Stimulated activated CD4-positive, alpha-beta T cell treated with anti-CD3 and anti-CD28 coated beads, Interleukin-4, amount 100 ng/mL, for 48 hours (primary cell): ENCODE measurements around the gene TUB.
A peak's percentile ranks its signal among the peaks of the same experiment; 100 is the strongest.

Experiments
- DNase-seq, 2 donors: peaks; one replicate each; pipeline ENCODE4 v3.0.0-alpha.2; 2020; ENCODE audit warnings: low read depth in 2 of 2

The TUB gene

DNA sequence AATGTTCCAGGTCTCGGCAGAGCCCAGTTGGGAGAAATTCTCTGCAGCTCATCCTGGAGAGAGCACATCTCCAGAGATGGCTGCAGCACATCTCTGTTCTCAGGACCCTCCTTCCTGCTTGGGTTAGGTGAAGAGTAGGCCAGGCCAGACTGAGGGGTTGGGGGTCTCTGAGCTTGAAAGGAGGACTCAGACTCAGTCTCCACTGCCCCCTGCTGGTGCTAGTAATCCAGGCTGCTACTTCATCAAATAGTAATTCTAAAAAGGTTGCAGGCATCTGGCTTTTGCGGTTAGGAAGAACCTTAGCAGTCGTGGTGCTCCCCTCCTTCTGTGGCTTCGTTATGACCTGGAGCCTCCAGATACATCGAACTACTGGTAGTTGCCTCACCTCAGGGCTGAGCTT lies 9.7 kb downstream of the TUB start:
- peak; percentile 7 to 21 for DNase-seq

DNA sequence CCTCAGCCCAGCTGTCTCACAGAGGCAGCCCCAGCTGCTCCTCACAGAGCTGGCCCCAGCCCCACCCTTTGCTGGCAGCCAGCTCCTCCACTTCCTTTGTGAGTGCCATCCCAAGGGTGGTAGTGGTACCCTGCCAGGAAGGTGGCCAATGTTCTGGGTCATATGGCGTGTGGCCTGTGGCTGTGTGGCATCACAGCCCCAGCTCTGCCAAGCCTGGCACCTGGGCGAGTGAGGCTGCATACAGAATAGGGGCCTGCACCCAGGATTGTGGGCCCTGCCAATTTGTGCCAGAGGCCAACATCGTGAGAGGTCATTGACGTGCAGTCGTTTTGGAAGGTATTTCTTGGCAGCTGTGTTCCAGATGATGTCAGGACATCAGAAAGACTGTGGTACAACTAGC lies 10.7 kb downstream of the TUB start:
- no peak for DNase-seq

DNA sequence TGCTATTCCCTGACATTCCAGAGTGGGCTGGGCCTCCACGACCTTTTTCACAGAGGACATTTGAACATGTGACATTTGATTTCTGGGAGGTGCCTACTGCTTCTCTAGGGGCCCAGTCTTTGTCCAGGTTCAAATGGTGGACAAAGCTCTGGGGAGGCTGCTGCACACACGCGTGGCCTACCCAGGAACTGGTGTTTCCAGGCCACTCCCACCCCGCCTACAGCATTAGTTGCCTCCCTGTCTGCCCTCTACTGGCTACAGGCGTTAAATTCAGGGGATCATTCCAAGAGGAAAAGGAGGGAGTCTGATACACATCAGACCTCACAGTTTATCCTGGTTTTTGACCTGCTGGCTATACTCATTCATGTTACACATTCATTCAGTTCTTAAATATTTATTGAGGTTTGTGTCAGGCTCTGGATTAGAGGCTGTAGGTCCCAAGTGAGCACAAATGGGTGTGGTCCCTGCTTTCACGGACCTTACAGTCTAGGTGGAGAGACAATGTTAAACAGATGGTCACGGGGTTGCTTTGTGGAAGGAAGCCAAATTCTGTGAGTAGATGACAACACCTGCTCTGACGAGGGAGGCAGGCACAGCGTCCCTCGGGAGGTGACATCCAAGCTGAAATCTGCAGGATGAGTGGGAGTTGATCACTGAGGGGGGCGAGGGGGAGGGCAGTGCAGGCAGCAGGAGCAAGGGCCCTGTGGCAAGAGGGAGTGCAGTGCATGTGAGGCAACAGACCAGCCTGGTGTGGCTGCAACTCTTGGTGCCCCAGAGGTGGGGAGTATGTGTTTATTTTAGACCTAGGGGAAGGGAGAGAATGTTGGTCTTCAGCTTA lies 11.8 kb downstream of the TUB start:
- peak; percentile 30 to 57 for DNase-seq

DNA sequence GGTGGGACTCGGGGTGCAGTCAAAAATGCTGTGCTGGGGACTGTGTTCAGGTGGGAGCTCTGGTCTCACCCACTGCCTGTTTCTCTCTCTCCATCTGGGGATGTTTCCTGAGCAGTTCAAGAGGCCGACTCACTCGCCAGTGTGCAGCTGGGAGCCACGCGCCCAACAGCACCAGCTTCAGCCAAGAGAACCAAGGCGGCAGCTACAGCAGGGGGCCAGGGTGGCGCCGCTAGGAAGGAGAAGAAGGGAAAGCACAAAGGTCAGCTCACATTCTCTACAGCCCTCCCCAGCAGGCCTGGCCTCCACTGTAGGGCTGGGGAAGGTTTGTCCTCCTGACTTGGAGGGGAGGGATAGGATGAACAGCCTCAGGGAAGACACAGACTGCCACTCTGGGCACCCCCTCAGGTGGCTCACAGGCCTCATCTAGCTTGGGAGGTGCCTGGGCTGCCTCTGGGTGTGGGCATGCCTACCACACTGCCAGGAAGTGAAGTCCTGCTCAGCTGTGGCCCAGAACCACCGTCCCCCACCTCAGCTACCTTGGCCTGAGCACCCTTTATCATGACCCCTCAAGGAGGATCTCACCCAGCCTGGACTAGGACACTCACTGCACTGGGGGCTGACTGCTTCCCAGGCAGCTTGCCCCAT lies 13.0 kb downstream of the TUB start:
- no peak for DNase-seq

DNA sequence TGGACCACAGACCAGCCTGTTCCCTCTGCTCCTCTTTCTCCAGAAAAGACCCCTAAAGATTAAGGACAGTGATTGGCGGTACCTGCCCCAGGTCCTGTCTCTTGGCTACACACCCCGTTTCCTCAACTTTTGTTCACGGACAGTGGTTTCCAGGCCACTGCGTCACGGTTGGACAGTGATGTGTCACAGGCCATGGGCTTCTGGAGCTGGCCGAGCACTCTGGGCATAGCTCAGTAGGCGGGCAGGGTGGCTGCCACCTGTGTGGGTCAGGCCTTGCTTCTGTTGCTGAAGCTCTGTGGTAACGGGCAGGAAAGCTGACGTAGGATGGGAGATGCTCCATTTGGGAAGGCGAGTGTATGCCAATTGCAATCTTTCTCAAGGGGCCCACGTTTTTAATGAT lies 13.6 kb downstream of the TUB start:
- DNase-seq, result no peak

DNA sequence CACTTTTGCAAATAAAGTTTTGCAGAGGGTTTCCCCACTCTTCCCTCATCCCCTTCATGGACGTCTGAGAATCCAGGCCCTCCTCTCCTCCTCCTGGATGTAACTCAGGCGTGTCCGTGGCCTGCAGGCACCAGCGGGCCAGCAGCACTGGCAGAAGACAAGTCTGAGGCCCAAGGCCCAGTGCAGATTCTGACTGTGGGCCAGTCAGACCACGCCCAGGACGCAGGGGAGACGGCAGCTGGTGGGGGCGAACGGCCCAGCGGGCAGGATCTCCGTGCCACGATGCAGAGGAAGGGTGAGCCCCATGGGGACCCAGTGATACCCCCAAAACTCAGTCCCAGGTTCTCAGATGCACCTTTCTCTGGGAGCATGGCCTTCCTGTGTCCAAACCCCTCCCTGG lies 14.4 kb downstream of the TUB start:
- DNase-seq, result no peak

DNA sequence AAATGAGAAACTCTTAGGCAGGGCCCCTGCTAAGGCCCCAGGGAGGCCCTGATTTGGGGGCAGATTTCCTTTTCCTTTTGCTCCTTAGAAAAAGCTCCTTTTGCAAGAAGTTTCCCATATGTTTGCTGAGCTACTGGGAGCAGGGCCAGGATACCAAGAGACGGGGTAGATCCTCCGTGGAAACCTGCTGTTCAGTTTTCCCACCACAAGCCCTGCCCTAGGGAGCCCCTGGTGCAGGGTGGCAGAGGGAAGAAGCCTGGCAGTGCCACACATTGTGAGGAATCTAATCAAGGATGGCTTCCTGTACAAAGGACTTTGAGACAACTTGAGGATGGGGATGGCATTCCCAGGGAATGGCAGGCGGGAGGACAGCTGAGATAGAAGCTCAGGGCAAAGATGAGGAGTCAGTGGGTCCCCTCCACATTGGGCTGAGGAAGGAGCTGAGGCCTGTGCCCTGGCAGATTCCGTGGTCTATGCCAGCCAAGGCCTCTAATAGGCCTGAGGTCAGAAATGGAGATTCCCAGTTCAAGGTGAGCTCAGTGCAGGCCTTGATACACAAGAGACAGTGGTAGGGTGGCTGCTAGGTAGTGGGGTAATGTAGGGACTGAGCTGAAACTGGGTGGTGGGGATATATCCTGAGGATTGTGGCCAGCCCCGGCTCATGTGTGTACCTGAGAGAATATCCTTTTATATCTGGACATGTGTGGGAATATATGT lies 15.0 kb downstream of the TUB start:
- DNase-seq, result no peak

DNA sequence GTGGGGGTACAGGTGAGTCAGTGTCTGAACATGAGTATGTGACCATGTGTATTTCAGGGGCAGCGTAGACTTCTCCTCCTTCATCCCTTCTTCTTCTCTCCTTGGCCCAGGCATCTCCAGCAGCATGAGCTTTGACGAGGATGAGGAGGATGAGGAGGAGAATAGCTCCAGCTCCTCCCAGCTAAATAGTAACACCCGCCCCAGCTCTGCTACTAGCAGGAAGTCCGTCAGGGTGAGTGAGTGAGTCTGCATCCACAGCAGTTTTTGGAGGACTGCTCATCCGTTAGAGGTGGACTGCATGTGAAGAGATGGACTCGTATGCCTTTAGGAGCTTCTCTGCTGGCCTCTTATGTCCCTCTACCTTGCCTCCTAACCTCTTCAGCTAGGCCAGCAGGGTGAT lies 15.6 kb downstream of the TUB start:
- no peak for DNase-seq

DNA sequence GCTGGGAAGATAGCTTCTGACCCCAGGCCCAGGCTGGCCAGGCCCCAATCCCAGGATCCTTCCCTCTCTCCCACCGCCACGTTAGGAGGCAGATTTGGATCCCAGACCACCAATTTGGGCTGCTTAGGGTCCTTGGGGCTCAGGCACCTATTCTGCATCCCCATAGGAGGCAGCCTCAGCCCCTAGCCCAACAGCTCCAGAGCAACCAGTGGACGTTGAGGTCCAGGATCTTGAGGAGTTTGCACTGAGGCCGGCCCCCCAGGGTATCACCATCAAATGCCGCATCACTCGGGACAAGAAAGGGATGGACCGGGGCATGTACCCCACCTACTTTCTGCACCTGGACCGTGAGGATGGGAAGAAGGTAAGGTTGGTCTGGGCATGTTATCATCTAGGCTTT lies 16.1 kb downstream of the TUB start:
- no peak for DNase-seq

DNA sequence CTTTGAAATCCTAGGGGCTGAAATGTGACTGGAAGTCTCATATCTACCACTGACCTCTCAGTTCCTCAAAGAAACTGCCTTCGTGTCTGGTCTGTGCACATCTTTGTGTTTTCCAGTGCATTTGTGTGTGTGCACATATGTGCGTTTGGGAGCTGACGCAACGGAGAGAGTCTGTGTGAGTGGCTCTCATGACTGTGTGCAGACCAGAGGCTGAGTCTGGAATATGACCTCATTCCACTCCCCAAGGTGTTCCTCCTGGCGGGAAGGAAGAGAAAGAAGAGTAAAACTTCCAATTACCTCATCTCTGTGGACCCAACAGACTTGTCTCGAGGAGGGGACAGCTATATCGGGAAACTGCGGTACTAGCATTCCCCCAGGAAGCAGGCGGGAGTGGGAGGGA lies 16.5 kb downstream of the TUB start:
- no peak for DNase-seq

DNA sequence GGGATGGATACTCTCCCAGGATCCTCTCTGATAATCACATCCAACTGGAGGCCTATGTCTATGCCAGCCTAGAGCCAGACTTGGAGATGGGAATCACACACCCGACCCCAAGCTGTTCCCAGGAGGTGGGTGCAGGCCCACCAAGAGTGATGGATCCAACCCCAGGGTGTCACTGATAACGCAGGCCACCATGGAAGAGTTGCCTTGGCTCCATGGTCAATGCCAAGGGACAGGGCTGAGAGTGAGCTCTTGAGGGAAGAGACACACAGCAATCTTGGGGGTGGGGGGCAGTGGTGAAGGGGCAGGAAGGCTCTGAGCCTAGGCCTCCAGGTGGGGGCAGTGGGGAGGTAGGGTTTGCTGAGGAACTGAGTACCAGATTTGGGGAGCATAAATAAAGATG lies 16.9 kb downstream of the TUB start:
- no peak for DNase-seq

DNA sequence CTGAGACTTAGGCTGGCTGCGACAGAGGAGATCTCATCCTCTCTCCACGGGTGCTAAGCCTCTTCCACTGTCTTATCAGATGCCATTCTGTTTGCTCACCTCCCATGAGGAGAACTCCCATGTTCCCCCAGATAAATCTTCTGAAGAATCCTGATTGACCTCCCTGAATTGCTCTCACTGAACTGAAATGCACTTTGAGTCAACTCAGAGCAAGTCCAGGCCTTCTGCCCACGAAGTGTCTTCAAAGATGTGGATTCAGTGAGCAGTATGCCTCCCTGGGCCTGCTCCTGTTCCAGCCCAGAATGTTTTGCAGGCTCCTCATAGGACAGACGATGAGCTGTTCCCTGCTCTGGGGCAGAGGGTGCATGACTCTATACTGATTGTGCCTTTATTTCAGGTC lies 17.4 kb downstream of the TUB start:
- no peak for DNase-seq

DNA sequence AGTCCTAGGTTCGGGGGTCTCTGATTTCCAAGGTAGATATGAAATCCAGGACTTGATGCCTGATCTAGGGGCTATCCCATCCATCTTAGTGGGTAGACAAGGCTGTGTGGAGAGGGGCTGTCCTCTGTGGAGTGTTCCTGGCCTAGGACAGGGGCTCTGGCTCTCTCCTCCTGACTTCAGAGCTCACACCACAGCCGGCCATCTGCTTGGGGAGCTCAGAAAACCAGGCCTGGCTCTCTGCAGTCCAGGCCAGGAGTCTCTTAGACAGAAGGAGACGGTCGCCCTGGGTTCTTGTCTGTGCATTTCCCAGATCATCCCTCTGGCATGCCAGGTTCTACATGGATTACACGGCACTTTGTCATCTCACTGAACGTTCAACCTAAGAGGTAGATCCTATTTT lies 17.9 kb downstream of the TUB start:
- DNase-seq, result no peak

DNA sequence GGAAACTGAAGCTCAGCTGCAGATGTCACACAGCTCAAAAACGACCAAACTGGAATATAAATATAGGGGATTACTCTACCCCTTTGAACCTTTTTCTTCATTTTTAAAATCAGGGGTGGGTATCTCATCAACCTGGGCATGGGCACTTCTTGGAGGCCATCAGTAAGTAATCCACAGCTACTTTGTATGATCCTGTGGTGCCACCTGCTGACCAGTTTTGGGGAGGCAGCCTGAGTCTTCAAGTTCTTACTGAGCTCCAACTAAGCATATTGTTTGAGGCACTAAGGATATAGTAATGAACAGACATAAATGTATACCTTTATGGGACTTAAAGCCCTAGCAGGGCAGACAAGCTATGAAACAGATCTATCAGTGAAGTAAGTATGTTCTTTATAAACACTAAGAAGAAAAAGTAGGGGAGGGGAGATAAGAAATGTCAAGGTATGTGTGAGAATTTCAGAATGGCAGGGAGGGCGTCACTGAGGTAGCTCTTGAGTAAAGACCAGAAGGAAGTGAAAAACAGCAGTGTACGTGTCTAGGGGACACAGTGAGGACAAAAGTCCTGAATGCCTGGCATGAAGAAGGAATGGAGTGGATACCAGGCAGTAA lies 18.4 kb downstream of the TUB start:
- DNase-seq, result peak; percentile 60 to 70

DNA sequence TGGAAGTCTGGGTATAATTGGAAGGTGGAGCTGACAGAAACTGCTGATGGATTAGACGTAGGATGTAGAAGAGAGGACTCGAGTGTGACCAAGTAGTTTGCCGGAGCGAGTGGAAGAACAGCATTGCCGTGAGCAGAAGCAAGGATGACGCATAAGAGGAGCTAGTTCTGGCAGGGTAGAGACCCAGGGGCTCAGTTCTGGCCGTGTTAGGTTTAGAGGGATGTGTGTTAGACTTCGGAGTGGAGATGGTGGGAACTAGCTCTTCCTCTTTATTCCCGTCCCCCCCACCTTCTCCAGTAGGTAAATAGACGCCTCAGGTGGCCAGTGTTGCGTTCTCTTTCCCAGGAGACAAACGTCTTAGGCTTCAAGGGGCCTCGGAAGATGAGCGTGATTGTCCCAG lies 19.1 kb downstream of the TUB start:
- no peak for DNase-seq

DNA sequence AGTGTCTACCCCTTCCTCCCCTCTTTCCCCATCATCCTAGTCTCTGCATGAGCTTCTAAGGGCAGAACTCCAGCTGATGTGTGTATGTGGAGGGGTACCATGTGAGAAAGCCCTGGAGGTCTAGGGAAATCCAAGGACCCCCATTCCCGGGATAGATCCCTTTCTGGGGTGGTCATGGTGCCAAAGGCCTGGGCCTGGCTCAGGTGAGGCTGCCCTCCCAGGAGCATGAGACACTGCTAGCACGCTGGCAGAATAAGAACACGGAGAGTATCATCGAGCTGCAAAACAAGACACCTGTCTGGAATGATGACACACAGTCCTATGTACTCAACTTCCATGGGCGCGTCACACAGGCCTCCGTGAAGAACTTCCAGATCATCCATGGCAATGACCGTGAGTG lies 19.6 kb downstream of the TUB start:
- no peak for DNase-seq

DNA sequence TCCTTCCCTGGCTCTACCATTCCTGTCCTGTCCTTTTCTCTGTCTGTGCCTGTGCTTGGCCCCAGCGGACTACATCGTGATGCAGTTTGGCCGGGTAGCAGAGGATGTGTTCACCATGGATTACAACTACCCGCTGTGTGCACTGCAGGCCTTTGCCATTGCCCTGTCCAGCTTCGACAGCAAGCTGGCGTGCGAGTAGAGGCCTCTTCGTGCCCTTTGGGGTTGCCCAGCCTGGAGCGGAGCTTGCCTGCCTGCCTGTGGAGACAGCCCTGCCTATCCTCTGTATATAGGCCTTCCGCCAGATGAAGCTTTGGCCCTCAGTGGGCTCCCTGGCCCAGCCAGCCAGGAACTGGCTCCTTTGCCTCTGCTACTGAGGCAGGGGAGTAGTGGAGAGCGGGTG lies 20.4 kb downstream of the TUB start:
- DNase-seq, result no peak

DNA sequence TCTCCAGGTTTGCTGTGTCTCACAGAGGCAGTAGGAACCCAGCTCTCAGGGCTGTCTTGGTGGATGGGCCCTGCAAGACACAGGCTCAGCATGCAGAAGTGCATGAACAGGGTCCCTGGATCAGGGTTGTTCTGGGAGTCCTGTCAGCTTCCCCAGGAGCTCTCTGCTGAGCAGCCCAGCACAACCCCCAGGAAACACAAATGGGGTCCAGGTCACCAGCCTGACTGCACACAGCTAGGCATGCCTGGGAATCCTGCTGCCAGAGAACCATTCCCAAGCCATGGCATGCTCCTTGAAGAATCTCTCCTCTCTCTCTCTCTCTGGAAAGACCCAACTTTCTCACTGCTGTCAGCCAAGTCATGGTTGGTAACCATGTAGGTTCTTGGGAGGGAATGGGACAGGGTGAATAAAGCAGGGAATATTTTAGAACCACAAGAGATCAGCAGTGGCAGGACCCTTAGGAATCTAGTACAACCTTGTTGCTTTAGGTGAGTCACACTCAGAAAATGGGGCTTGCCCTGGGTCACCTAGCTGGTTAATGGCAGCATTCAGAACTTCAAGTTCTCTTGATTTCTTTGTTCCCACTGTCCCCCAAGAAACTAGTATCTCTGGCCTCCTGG lies 21.4 kb downstream of the TUB start:
- no peak for DNase-seq

DNA sequence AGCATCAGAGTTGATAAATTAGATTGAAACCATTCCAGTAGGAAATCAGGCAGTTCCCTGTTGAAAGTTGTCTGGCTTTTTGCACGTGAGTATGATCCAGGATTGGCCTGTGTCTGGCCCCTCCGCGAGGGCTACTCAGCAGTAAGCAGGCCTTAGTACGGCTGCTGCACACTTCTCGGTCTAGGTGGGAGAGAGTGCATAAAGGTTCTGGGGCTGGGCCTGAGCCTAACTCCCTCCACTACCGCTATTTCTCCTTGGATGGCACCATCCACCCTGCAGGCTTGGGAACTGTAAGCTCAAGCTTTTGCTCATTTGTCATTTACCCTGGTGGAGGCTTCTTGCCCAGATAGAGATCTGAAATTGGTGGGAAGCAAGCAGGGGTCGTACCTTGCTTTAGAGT lies 22.0 kb downstream of the TUB start:
- no peak for DNase-seq

DNA sequence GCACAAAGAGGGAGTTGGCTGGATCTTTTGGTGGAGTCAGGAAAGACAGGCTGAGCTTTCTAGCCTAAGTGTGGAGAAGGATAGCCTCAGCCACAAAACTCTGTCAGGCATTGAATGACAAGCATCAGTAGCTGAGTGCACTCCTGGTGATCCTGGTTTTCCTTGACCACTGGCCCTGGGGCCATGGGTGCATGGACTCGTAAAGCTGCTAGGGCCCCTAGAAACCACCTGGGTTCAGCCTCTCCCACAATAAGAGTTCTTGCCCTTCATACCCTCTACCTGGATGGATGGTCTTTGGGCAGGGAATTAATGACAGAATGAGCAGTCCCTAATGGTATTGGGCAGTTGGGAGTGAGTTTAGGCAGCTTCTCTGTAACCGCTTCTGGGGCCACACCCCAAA lies 22.9 kb downstream of the TUB start:
- no peak for DNase-seq

DNA sequence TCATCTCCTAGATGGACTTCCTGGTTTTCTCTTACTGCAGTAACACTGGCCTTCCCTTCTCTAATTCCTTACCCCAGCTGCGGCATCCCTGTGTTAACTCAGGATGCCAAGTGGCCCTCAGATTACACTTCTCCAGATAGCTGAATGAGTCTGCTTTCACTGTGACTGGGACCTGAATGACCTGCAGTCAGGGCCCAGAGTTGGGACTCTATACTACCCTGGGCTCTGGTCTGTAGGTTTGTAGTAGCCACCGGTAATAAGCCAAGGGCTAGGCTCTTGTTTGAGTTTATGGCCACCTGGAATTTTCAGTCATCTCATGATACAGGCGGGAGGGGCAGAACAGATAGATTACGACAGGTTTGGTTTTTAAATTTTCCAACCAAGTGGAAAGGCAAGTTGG lies 24.1 kb downstream of the TUB start:
- DNase-seq, result no peak

DNA sequence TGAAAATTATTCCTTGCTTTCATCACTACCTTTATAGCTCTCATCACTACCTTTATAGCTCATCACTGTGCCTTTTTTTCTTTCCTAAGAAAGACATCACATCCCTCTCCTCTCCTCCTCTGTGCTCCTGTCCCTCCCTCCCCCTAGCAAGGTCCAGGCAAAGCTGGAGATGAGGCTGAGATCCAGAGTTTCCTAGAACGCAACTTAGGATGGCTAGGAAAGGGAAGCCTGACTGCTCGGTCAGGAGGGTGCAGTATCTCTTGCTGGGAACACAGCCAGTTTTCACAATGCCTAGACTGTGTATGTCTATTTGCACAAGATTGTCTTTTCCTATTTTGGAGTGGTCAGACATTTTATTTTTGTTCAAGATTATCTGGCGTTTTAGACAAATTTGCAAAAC lies 24.7 kb downstream of the TUB start:
- DNase-seq, result no peak
